Activated naive CD4-positive, alpha-beta T cell treated with Interleukin-2 at 50 U/mL for 16 hours (primary cell): Measurements from ENCODE around the gene SIM1.

Experiments used
- DNase-seq: peaks from one replicate; pipeline ENCODE4 v3.0.0-alpha.2; 2020

Gene SIM1

GRCh38 chr6:100470422-100471120 is 5.8 kb upstream of the SIM1 start:
- DNase-seq: no peak

- no peak for DNase-seq
These were observed 4.6 kb upstream of the SIM1 start for GRCh38 chr6:100469101-100469859.

GRCh38 chr6:100468016-100468622 is 3.4 kb upstream of the SIM1 start:
- DNase-seq: no peak

GRCh38 chr6:100467129-100468015 is 2.7 kb upstream of the SIM1 start:
- no peak for DNase-seq

- no peak for DNase-seq
These were observed 1.8 kb upstream of the SIM1 start for GRCh38 chr6:100466410-100467128.

GRCh38 chr6:100465701-100466409 is 1.1 kb upstream of the SIM1 start:
- no peak for DNase-seq

- no peak for DNase-seq
These were observed 414 bp downstream of the SIM1 start for GRCh38 chr6:100464162-100464851.

- DNase-seq: no peak
These were observed 1.0 kb downstream of the SIM1 start for GRCh38 chr6:100463630-100464161.

- DNase-seq: no peak
These were observed 1.8 kb downstream of the SIM1 start for GRCh38 chr6:100462706-100463629.

- no peak for DNase-seq
These were observed 2.6 kb downstream of the SIM1 start for GRCh38 chr6:100461917-100462705.

- no peak for DNase-seq
These were observed 3.3 kb downstream of the SIM1 start for GRCh38 chr6:100461278-100461916.

- DNase-seq: no peak
These were observed 4.0 kb downstream of the SIM1 start for GRCh38 chr6:100460650-100461204.

- DNase-seq: no peak
These were observed 5.0 kb downstream of the SIM1 start for GRCh38 chr6:100459592-100460184.

GRCh38 chr6:100458841-100459591 is 5.7 kb downstream of the SIM1 start:
- no peak for DNase-seq

GRCh38 chr6:100457311-100457990 is 7.3 kb downstream of the SIM1 start:
- DNase-seq: no peak

GRCh38 chr6:100456908-100457235 is 7.8 kb downstream of the SIM1 start:
- no peak for DNase-seq
